SJSA1 (cell line): ENCODE measurements around the gene WDR64. TPM values are rescaled to one million over a fixed set of nuclear protein-coding genes. Genes with fewer than 3 reads are reported as not detected.

ENCODE experiments used
- DNase-seq, 2 experiments: peaks; one replicate each; pipeline ENCODE4 v3.0.0-alpha.2; 2015 to 2020; ENCODE audit warnings: low spot score in 2 of 2, low read depth in 1 of 2
- H3K27ac ChIP-seq: fragments of 250-450 bp; sonication (Bioruptor Pico); 2 replicates; pipeline ENCODE4 v1.5.1; 2020; ENCODE audit warnings: mild to moderate bottlenecking, moderate library complexity
- H3K27me3 ChIP-seq: fragments of 250-450 bp; sonication (Bioruptor Pico); replicated peaks from 2 replicates; pipeline ENCODE4 v1.5.1; 2020; ENCODE audit warnings: mild to moderate bottlenecking, moderate library complexity
- H3K36me3 ChIP-seq: fragments of 250-450 bp; sonication (Bioruptor Pico); 2 replicates; pipeline ENCODE4 v1.5.1; 2020; ENCODE audit warnings: mild to moderate bottlenecking
- H3K4me1 ChIP-seq: fragments of 250-450 bp; sonication (Bioruptor Pico); replicated peaks from 2 replicates; pipeline ENCODE4 v1.6.1; 2021; ENCODE audit warnings: mild to moderate bottlenecking
- H3K4me3 ChIP-seq: fragments of 250-450 bp; sonication (Bioruptor Pico); 2 replicates; pipeline ENCODE4 v1.5.1; 2020; ENCODE audit warnings: mild to moderate bottlenecking
- H3K9me3 ChIP-seq: fragments of 250-450 bp; sonication (Bioruptor Pico); replicated peaks from 2 replicates; pipeline ENCODE4 v1.5.1; 2020; ENCODE audit warnings: mild to moderate bottlenecking
- total RNA-seq: library from RNA; depleted of rRNA; stranded (reverse); fragments of >200 nt; shearing (Covaris generic); gene quantifications from 2 replicates; pipeline ENCODE4 v1.2.3, GENCODE V29; 2014

The WDR64 gene
- total RNA-seq, 1 experiment from 2014 or later = 0.24 TPM

DNA sequence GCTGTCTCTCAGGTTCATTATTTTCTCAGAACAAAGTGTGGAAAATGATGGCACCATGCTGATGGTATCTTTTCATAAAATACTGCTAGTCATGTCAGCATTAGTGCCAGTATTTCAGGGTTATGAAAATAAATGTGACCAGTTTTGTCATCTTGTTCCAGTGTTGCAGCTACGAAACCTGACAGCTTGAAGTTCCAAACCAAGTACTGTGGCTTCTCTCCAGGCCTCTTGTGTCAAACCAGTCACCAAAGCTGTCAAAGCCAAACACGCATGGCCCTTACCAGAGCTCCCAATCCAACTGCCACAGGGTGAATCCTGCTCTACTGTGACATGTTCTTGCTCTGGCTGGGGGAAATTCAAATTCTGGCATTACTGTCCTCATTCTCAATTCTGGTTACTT, 175.2 kb downstream of the WDR64 start:
- H3K4me3 ChIP-seq = no peak overlapping the region
- no peak for DNase-seq
- H3K27me3 ChIP-seq = no peaks in the 10 kb centered on the region
- peaks cover 11% of the 10 kb centered on the region for H3K4me1 ChIP-seq
- no peaks in the 10 kb centered on the region for H3K36me3 ChIP-seq
- no peak overlapping the region for H3K27ac ChIP-seq
- H3K9me3 ChIP-seq = no peaks in the 10 kb centered on the region

DNA sequence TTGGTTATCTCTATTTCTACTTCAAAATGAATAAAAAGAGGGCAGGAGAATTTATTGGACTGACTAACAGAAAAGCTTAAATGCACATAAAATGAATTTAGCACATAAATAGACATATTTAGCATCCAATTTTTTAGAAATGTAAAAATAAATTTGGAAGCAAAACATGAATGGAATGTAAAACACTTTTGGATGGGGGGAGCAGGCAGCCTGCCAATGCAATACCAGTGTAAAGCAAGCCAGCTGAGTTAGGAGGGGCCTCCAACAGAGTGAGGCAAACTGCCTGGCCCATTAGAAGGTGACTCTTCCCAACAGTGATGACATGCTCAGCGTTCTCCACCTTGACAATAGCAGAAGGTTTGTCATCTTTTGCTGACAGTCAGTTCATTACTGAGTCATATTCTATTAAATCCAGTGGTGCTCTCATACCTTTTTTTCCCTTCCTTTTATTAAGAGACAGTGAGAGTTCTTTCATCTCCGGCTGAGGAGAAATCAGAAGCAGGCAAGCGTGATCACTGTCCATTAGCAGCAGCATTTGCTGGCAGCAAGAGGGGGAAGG, 176.5 kb downstream of the WDR64 start:
- H3K27me3 ChIP-seq = no peaks in the 10 kb centered on the region

DNA sequence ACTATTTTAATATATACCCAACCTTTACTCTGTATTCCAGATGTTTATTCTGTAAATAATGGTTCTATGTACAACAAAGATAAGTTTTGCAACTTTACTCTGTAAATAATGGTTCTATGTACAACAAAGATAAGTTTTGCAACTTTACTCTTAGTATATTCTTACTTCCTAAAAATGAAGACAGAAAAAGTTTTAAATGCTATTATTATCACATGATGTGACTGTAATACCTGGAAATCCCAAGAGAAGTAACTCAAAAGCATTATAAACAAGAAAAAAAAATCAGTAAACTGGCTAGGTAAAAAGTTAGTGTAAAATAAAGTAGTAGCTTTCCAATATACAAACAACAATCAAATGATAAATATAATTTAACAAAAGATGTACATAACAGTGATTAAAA, 177.4 kb downstream of the WDR64 start:
- Histone ChIP-seq H3K36me3 (no peaks in the 10 kb centered on the region), H3K9me3 (no peaks in the 10 kb centered on the region), H3K27me3 (no peaks in the 10 kb centered on the region), H3K4me3 (no peak overlapping the region), H3K4me1 (peaks cover 11% of the 10 kb centered on the region), H3K27ac (no peak overlapping the region)
- DNase-seq = no peak

More for the DNA sequence above, 176.5 kb downstream of the WDR64 start:
- H3K4me1 ChIP-seq = peaks cover 11% of the 10 kb centered on the region
- no peak overlapping the region for H3K27ac ChIP-seq
- H3K4me3 ChIP-seq = no peak overlapping the region
- no peaks in the 10 kb centered on the region for H3K36me3 ChIP-seq
- DNase-seq = peak; percentile 44 to 56
- no peaks in the 10 kb centered on the region for H3K9me3 ChIP-seq

DNA sequence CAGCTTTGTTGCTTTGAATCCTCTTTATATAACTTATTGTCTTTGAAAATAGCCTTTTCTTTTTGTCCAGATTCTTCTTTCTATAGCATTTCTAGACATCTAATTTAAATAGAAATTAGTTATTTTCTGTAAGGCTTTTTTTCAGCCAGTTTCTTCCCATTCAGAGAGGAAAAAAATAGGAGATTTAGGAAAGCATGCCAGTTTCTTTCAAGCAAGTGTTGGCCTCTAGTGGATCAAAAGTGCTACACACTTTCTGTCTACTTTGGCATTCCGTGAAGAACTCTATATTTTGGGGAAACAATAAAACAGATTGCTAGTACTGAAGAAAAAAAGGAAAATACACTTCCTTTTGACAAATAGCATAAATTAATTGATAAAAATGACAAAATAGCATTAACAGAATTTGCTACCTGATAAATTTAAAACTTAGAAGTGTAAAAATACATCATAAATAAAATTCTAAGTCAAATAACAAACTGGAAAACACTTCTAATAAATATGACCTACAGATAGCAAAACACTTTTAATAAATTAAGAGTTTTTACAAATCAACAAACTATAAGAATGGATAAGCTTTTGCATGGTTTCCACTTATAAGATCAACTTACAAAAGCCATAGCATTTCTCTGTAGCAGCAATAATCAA, 182.8 kb downstream of the WDR64 start:
- no peaks in the 10 kb centered on the region for H3K9me3 ChIP-seq
- no peak overlapping the region for H3K27ac ChIP-seq
- H3K27me3 ChIP-seq = no peaks in the 10 kb centered on the region
- DNase-seq = peak in 1 of 2 experiments; percentile 40
- H3K36me3 ChIP-seq = no peaks in the 10 kb centered on the region
- peaks cover 10% of the 10 kb centered on the region for H3K4me1 ChIP-seq
- no peak overlapping the region for H3K4me3 ChIP-seq

DNA sequence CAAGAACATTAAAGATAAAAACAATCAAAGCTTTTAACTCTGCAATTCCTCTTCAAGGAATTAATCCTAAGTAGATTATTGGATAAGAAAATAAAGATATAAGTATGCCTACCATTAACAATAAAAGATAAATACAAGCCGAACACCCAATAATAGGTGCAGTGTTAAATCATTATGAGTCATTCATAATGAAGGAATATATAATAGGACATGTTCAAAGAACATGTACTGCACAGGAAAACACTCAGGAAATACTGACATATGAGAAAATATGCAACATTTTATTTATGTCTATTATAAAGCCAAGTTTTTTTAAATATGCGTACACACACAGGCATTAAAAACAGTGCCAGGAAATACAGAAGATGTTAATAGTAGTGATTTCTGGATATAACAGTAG, 184.9 kb downstream of the WDR64 start:
- H3K27me3 ChIP-seq = no peaks in the 10 kb centered on the region

DNA sequence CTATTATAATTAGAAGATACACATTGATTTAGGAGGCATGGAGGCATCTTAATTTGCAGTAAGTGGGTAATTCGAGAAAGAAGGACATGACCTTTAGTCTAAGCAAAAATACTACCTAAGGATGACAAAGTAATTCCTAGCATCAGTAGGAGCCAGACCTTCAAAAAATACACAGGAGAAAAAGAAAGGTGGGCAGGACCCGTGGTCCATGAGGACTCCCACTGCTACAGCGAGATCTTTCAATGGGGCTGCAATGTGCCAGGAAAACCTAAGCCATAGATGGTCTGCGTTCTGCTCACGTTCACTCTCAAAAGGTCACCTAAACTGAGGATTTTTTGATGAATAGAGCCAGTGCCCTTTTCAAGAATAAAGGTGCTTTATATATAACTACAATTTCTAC, 185.3 kb downstream of the WDR64 start:
- H3K4me1 ChIP-seq = peaks cover 10% of the 10 kb centered on the region
- no peak overlapping the region for H3K4me3 ChIP-seq
- H3K9me3 ChIP-seq = no peaks in the 10 kb centered on the region
- no peaks in the 10 kb centered on the region for H3K36me3 ChIP-seq
- DNase-seq = no peak
- no peaks in the 10 kb centered on the region for H3K27me3 ChIP-seq
- 0 out of 2 replicates have a peak overlapping the region, but pooled peaks have one; percentile 56 for H3K27ac ChIP-seq

More for the DNA sequence above, 184.9 kb downstream of the WDR64 start:
- Histone ChIP-seq H3K9me3 (no peaks in the 10 kb centered on the region), H3K4me1 (peaks cover 10% of the 10 kb centered on the region), H3K36me3 (no peaks in the 10 kb centered on the region), H3K4me3 (no peak overlapping the region), H3K27ac (no peak overlapping the region)
- no peak for DNase-seq

DNA sequence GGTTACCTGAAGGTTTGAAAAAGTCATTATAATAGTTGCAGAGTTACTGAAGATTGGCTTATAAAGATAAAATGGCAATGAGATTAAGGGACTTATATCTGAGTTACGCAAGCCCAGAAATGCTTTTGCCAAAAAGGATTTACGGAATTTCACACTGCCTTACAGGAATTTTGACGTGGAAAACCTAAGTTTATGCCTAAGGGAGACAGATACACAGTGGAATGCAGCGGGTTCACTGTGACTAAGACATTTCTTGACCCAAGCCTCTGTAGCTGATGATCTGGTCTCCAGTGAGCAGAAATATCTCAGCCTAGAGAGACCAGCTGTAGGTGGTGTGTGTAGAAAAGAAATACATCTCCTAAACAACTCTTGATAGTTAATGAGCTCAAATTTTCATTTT, 185.8 kb downstream of the WDR64 start:
- Histone ChIP-seq H3K27ac (peak overlapping the region; percentile 56), H3K4me3 (no peak overlapping the region), H3K9me3 (no peaks in the 10 kb centered on the region), H3K36me3 (no peaks in the 10 kb centered on the region), H3K4me1 (peaks cover 10% of the 10 kb centered on the region), H3K27me3 (no peaks in the 10 kb centered on the region)
- peak in 1 of 2 experiments; percentile 44 for DNase-seq

DNA sequence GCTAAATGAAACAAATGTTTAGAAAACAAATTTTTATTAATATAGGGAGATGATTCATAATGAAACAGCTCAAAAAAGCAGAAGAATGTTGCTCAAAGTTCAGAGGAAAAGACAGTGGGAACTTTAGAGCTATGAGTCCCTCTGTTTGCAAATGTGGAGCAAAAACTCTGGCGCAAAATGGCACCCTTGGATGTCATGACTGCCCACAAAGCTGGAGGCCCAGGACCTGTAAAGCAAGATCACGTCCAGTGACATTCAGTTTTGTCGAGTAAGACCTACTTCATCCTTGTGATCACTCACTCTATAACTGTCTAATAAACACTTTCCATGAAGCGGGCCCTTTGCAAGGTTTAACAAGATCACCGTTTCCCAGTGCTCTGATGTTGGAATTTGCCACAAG, 186.8 kb downstream of the WDR64 start:
- DNase-seq = no peak
- Histone ChIP-seq H3K9me3 (no peaks in the 10 kb centered on the region), H3K36me3 (no peaks in the 10 kb centered on the region), H3K4me1 (peaks cover 10% of the 10 kb centered on the region), H3K27me3 (no peaks in the 10 kb centered on the region), H3K4me3 (no peak overlapping the region), H3K27ac (no peak overlapping the region)

DNA sequence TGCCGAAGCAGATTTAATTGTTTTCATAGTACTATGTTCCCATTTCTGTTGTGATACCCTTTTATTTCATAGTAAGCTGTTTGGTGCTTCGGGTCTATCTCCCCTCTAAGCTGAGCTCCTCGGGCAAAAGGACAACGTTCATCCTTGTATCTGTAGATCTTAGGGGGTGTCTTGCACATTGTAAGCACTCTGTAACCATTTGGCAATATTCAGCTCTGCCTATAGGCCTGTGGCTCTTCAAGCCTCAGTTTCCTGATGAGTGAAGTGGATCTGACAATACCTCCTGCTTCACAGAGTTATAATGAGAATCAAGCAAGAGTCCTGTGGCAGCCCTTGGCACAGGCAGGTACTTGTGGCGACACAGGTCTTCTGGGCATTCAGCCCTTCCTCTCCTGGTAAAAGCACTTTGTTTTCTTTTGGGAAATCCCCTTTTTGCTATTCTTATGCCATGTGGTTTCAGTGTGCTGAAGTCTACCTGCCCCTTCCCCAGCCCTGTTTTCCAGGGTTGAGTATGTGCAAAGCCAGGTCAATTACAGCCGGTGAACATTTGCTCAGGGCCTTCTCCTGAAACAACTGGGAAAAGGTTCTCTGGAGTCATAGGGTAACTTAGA, 187.4 kb downstream of the WDR64 start:
- no peak for DNase-seq
- Histone ChIP-seq H3K27me3 (no peaks in the 10 kb centered on the region), H3K36me3 (no peaks in the 10 kb centered on the region), H3K4me3 (no peak overlapping the region), H3K4me1 (peaks cover 10% of the 10 kb centered on the region), H3K27ac (no peak overlapping the region), H3K9me3 (no peaks in the 10 kb centered on the region)

DNA sequence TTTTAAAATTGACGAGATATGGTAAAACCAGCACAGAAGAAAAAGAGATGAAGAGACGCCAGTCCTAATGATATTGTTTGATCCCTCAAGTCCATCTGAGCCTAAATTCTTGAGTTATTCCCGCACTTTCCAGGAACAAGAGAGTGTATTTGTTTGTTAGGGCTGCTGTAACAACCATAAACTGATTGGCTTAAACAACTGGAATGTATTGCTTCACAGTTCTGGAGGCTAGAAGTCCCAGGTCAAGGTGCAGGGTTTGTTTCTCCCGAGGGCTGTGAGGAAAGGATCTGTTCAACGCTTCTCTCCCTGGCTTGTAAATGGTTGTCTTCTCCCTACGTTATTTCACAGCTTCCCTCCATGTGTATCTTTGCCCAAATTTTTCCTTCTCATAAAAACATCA, 188.1 kb downstream of the WDR64 start:
- Histone ChIP-seq H3K4me3 (no peak overlapping the region), H3K36me3 (no peaks in the 10 kb centered on the region)
- no peak for DNase-seq

DNA sequence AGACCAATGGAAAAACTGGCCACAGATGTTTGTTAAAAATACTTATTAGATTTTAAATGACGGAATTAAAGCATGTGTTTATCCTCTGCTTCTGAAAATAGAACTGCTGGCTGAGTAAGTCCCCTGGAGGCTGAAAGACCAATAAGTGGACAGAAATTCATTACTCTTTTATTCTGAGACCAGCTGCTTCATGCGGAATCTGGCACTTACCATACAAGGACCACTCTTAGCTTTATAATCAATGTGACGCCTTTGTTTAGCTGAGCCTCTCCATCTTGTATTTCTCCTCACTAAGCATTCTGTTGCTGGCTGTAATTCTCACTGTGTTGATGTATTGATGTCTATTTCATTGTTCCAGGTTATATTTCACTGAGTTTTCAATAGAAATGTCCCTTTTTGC, 189.6 kb downstream of the WDR64 start:
- Histone ChIP-seq H3K36me3 (no peaks in the 10 kb centered on the region), H3K4me1 (peaks cover 10% of the 10 kb centered on the region), H3K9me3 (no peaks in the 10 kb centered on the region), H3K4me3 (no peak overlapping the region), H3K27me3 (no peaks in the 10 kb centered on the region), H3K27ac (no peak overlapping the region)
- no peak for DNase-seq

More for the DNA sequence above, 188.1 kb downstream of the WDR64 start:
- no peaks in the 10 kb centered on the region for H3K9me3 ChIP-seq
- no peaks in the 10 kb centered on the region for H3K27me3 ChIP-seq
- H3K27ac ChIP-seq = no peak overlapping the region
- H3K4me1 ChIP-seq = peaks cover 10% of the 10 kb centered on the region

DNA sequence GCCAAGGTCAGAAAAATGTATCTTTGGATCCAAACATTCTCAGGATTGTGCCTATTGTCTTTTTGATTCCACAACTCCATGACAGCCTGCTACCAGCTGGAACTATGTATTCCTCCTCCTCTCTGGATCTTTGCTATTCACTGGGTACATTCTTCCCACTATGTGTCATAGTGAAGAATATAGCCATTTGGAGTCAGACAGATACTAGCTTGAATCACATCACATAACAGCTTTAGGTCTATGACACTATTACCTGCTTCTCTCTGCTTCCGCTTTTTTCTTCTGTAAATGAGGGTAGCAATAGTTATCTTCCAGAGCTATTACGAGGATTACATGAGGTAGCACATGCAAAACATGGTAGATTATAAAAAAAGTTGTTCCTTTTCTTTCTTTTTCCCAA, 190.5 kb downstream of the WDR64 start:
- H3K36me3 ChIP-seq = peaks cover 1% of the 10 kb centered on the region; the same call in 1 of the 2 replicates
- no peaks in the 10 kb centered on the region for H3K9me3 ChIP-seq
- no peak overlapping the region for H3K27ac ChIP-seq
- no peak for DNase-seq
- no peaks in the 10 kb centered on the region for H3K27me3 ChIP-seq
- no peak overlapping the region for H3K4me3 ChIP-seq
- H3K4me1 ChIP-seq = peaks cover 16% of the 10 kb centered on the region

DNA sequence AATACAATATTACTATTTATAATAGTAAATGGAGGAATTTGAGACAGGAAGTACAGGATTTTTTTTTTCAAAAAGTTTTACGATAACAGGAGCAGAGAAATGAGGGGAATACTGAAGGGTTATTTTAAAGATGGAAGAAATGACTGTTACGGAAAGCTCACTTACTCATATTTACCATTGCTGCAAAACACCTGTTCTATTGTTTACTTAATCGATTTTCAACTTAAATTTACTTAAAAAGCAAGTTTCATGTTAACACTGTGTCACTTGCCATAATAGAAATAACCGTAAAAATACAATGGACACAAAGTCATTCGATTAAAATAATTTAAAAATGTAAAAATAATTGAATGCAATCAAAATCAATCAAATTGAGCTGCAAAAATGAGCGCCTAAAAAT, 192.5 kb downstream of the WDR64 start:
- H3K36me3 ChIP-seq = peaks cover 18% of the 10 kb centered on the region
- H3K4me1 ChIP-seq = peaks cover 16% of the 10 kb centered on the region
- H3K27me3 ChIP-seq = no peaks in the 10 kb centered on the region
- no peak for DNase-seq
- no peaks in the 10 kb centered on the region for H3K9me3 ChIP-seq
- no peak overlapping the region for H3K27ac ChIP-seq
- H3K4me3 ChIP-seq = no peak overlapping the region

DNA sequence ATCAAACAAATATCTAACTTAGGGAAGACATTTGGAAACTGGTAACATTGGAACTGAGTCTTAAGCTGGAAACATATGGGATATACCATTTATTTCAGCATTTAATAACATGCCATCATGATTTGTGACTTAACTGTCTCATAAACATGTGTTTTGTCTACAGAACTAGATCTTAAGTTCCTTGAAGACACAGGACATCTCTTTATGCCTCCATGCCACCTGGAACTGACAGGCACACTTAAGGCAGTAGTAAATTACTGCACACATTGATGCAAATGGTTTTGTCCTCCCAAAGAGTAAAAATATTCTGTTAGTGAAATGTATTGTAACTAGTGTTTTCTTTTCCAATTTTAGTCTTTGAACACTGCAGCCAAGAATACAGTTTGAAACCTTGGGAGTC, 194.3 kb downstream of the WDR64 start:
- no peak for DNase-seq
- no peak overlapping the region for H3K4me3 ChIP-seq
- peaks cover 16% of the 10 kb centered on the region for H3K4me1 ChIP-seq
- H3K36me3 ChIP-seq = peaks cover 26% of the 10 kb centered on the region
- no peaks in the 10 kb centered on the region for H3K27me3 ChIP-seq
- no peaks in the 10 kb centered on the region for H3K9me3 ChIP-seq
- no peak overlapping the region for H3K27ac ChIP-seq
